ENCODE measurements around the gene NFAT5.

DNA sequence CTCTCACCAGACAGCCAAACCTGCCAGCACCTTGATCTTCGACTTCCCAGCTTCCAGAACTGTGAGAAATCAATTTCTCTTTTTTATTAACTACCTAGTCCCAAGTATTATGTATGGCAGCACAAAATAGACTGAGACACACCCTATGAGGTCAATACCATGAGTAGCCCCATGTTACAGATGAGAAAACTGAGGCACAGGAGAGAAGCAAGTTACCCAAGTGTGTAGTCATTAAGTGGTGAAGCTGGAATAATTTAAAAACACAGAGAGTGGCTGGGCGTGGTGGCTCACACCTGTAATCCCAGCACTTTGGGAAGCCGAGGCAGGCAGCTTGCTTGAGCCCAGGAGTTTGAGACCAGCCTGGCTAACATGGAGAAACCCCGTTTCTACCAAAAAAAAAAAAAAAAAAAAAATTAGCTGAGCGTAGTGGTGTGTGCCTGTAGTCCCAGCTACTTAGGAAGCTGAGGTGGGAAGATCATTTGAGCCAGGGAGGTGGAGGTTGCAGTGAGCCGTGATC lies 155.7 kb downstream of the NFAT5 start:
- TF ChIP-seq, protein P1, sequence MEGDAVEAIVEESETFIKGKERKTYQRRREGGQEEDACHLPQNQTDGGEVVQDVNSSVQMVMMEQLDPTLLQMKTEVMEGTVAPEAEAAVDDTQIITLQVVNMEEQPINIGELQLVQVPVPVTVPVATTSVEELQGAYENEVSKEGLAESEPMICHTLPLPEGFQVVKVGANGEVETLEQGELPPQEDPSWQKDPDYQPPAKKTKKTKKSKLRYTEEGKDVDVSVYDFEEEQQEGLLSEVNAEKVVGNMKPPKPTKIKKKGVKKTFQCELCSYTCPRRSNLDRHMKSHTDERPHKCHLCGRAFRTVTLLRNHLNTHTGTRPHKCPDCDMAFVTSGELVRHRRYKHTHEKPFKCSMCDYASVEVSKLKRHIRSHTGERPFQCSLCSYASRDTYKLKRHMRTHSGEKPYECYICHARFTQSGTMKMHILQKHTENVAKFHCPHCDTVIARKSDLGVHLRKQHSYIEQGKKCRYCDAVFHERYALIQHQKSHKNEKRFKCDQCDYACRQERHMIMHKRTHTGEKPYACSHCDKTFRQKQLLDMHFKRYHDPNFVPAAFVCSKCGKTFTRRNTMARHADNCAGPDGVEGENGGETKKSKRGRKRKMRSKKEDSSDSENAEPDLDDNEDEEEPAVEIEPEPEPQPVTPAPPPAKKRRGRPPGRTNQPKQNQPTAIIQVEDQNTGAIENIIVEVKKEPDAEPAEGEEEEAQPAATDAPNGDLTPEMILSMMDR (IDR thresholded peaks at IDR 0.05; ENCODE audit: borderline replicate concordance, extremely low read depth, low read length, poor library complexity, severe bottlenecking), result no peak
- TF ChIP-seq EZH2 (IDR thresholded peaks at IDR 0.05; ENCODE audit: borderline replicate concordance, low read depth, low read length, severe bottlenecking), result no peak

Measured in DND-41 (cell line).